HepG2 (cell line): ENCODE data around the gene SLC22A23. TPM values are rescaled to one million over a fixed set of nuclear protein-coding genes. Genes with fewer than 3 reads are reported as not detected.

Experiments used
- GABPB1 ChIP-seq: IDR thresholded peaks from 2 replicates; pipeline ENCODE4 v1.6.1; 2016; ENCODE audit warnings: mild to moderate bottlenecking, missing genetic modification reagents, moderate library complexity, missing compliant biosample characterization
- RNF2 ChIP-seq: fragments of 450-650 bp; conservative IDR thresholded peaks from 2 replicates; pipeline ENCODE4 v1.6.1; 2016; ENCODE audit warnings: low read depth
- ZNF724P ChIP-seq: sonication (generic); formaldehyde crosslinking; IDR thresholded peaks from 2 replicates; pipeline ENCODE4 v1.8.0; 2022; ENCODE audit warnings: missing genetic modification reagents, borderline replicate concordance
- ZNF781 ChIP-seq: sonication (generic); formaldehyde crosslinking; IDR thresholded peaks from 2 replicates; pipeline ENCODE4 v1.5.1; 2020; ENCODE audit warnings: borderline replicate concordance, mild to moderate bottlenecking, missing genetic modification reagents; ENCODE audit errors: not compliant biosample characterization
- polyA plus RNA-seq, 8 experiments: library from polyadenylated mRNA; depleted of rRNA in 3 of 8; stranded (reverse) in 7 of 8; unstranded in 1 of 8; fragments of >200 nt; fragmentation: Illumina TruSeq in 4 of 8; extraction: Trizol in 4 of 8; gene quantifications; 2 replicates each; pipeline versions ENCODE4 v1.2.1 to v1.2.3, GENCODE V29; 2011 to 2016; ENCODE audit warnings: low read depth in 4 of 8, missing spikeins in 1 of 8, mixed read lengths in 1 of 8; ENCODE audit not compliant: insufficient read depth in 1 of 8
- total RNA-seq, 5 experiments: library from RNA; depleted of rRNA; stranded (reverse); fragments of >200 nt; fragmentation: Illumina TruSeq; extraction: Trizol; gene quantifications; 2 replicates each; pipeline ENCODE4 v1.2.3, GENCODE V29; 2016; ENCODE audit warnings: low read depth in 1 of 5
- TF ChIP-seq, protein P1 (sequence below): sonication (generic); formaldehyde crosslinking; IDR thresholded peaks from 2 replicates; pipeline ENCODE4 v1.4.0; 2020; ENCODE audit warnings: mild to moderate bottlenecking, missing genetic modification reagents
- TF ChIP-seq, protein P2 (sequence below): sonication (generic); formaldehyde crosslinking; IDR thresholded peaks from 2 replicates; pipeline ENCODE4 v1.8.1; 2023; ENCODE audit warnings: mild to moderate bottlenecking, moderate library complexity, missing genetic modification reagents
- TF ChIP-seq, protein P3 (sequence below): sonication (generic); formaldehyde crosslinking; IDR thresholded peaks from 2 replicates; pipeline ENCODE4 v1.9.0; 2022; ENCODE audit warnings: missing genetic modification reagents, mild to moderate bottlenecking, borderline replicate concordance

The SLC22A23 gene
- total and polyA plus RNA-seq, 2 of the 13 experiments (the other 11 are each of a cell fraction or from before 2014, with no cell fraction given), result 11.8 to 17.5 TPM

DNA sequence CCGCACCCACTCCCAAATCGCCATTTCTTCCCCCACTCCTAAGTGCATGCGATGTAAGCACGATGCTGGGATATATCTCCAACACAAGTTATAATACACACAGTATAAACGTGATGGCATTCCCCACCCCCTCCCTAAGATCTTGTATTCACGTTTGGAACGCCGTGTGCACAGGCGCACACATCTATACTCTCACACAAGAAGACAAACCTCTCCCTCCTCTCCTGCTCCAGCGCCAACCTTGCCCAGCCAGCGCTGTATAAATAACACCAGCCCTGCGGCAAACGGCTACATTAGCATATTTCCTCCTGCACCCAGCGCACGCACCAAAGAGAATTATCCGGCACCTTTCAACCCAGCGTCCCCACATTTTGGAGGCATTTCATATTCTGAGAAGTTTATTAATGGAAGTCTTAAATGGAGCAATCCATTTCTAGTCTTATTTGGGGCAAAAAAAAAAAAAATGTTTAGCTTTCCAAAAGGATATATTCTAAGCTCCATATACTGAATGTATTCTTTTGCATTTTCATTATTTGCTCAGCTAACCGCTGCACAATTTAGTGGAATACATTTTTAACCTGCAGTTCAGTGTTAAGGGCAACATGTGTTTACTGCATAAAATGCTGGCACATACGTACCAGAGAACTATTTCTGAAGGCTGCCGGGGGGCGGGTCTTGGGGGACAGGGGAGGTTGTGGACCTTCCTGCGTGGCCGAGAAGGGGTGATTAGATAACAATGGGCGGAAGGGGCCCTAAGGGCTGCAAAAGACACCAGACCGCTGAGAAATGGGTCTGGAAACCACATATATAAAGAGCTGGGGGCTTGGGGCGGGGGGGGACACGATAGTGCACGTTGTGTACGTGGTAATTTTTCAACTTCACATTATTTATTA lies 1.1 kb upstream of the SLC22A23 start (continued):
- TF ChIP-seq, protein P1, sequence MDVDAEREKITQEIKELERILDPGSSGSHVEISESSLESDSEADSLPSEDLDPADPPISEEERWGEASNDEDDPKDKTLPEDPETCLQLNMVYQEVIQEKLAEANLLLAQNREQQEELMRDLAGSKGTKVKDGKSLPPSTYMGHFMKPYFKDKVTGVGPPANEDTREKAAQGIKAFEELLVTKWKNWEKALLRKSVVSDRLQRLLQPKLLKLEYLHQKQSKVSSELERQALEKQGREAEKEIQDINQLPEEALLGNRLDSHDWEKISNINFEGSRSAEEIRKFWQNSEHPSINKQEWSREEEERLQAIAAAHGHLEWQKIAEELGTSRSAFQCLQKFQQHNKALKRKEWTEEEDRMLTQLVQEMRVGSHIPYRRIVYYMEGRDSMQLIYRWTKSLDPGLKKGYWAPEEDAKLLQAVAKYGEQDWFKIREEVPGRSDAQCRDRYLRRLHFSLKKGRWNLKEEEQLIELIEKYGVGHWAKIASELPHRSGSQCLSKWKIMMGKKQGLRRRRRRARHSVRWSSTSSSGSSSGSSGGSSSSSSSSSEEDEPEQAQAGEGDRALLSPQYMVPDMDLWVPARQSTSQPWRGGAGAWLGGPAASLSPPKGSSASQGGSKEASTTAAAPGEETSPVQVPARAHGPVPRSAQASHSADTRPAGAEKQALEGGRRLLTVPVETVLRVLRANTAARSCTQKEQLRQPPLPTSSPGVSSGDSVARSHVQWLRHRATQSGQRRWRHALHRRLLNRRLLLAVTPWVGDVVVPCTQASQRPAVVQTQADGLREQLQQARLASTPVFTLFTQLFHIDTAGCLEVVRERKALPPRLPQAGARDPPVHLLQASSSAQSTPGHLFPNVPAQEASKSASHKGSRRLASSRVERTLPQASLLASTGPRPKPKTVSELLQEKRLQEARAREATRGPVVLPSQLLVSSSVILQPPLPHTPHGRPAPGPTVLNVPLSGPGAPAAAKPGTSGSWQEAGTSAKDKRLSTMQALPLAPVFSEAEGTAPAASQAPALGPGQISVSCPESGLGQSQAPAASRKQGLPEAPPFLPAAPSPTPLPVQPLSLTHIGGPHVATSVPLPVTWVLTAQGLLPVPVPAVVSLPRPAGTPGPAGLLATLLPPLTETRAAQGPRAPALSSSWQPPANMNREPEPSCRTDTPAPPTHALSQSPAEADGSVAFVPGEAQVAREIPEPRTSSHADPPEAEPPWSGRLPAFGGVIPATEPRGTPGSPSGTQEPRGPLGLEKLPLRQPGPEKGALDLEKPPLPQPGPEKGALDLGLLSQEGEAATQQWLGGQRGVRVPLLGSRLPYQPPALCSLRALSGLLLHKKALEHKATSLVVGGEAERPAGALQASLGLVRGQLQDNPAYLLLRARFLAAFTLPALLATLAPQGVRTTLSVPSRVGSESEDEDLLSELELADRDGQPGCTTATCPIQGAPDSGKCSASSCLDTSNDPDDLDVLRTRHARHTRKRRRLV (CRISPR knock-in tag), result 0 out of 2 replicates have a peak, but pooled peaks have one; percentile 35
- TF ChIP-seq, protein P2, sequence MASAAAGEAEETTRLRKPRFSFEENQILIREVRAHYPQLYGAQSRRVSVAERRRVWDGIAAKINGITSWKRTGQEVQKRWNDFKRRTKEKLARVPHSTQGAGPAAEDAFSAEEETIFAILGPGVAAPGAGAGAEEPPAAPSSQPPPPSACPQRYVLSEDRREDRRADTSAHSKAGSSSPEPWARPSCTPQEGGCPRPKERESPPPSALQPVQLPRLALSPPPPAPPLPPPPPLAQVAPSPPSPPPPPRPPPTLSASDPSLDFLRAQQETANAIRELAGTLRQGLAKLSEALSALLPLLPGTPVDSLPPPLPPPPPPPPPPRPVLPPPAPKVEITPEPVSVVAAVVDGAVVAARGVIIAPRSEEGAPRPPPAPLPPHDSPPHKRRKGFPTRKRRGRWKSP (CRISPR knock-in tag), result peak; percentile 63; the same call in 1 of the 2 replicates
- 0 out of 2 replicates have a peak, but pooled peaks have one; percentile 4 for TF ChIP-seq ZNF724P (CRISPR knock-in tag)
- TF ChIP-seq GABPB1 (CRISPR knock-in tag), result no peak
- no peak for TF ChIP-seq ZNF781 (CRISPR knock-in tag)
- TF ChIP-seq, protein P3, sequence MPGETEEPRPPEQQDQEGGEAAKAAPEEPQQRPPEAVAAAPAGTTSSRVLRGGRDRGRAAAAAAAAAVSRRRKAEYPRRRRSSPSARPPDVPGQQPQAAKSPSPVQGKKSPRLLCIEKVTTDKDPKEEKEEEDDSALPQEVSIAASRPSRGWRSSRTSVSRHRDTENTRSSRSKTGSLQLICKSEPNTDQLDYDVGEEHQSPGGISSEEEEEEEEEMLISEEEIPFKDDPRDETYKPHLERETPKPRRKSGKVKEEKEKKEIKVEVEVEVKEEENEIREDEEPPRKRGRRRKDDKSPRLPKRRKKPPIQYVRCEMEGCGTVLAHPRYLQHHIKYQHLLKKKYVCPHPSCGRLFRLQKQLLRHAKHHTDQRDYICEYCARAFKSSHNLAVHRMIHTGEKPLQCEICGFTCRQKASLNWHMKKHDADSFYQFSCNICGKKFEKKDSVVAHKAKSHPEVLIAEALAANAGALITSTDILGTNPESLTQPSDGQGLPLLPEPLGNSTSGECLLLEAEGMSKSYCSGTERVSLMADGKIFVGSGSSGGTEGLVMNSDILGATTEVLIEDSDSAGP, result peak; percentile 43; the same call in 1 of the 2 replicates
- TF ChIP-seq RNF2, result 0 out of 2 replicates have a peak, but pooled peaks have one; percentile 10
